ENCODE measurements around the gene PAPPA2. TPM values are rescaled to one million over a fixed set of nuclear protein-coding genes. Genes with fewer than 3 reads are reported as not detected.

Gene PAPPA2
- total RNA-seq, 1 donor from 2014 or later, result 0.50 TPM

DNA sequence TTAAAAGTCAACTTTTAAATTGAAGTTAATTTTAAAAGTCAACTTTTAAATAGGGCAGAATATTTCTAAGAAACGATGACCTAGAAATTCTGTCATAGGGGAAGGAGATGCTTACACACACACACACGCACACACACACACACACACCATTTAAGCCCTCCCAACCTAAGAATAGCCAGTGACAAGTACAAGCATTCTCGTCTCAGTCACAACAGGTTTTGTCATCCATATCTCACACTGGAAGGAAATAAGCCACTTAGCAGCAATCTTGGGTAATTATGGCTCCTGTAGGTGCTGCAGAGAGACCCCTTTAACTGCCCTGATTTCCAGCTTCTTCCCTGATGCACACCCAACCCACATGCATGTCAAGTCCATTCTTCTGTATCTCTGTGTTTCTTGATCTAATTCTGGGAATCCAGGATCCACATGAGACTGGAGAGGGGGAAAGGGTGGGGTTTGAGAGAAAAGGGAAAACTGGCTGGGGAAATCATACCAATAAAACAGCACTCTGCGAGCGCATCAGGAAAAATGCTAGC, 338.1 kb downstream of the PAPPA2 start:
- no peak for ATAC-seq
- Histone ChIP-seq H3K27me3 (ENCODE audit: low read depth) (no peaks in the 10 kb centered on the region), H3K4me3 (no peak overlapping the region), H3K36me3 (no peaks in the 10 kb centered on the region), H3K4me1 (no peaks in the 10 kb centered on the region), H3K9me3 (no peaks in the 10 kb centered on the region), H3K27ac (no peak overlapping the region)
- intact Hi-C loops (cut with DNase I), result no loop called here
- no peak for DNase-seq
- TF ChIP-seq, protein P1, sequence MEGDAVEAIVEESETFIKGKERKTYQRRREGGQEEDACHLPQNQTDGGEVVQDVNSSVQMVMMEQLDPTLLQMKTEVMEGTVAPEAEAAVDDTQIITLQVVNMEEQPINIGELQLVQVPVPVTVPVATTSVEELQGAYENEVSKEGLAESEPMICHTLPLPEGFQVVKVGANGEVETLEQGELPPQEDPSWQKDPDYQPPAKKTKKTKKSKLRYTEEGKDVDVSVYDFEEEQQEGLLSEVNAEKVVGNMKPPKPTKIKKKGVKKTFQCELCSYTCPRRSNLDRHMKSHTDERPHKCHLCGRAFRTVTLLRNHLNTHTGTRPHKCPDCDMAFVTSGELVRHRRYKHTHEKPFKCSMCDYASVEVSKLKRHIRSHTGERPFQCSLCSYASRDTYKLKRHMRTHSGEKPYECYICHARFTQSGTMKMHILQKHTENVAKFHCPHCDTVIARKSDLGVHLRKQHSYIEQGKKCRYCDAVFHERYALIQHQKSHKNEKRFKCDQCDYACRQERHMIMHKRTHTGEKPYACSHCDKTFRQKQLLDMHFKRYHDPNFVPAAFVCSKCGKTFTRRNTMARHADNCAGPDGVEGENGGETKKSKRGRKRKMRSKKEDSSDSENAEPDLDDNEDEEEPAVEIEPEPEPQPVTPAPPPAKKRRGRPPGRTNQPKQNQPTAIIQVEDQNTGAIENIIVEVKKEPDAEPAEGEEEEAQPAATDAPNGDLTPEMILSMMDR (IDR thresholded peaks at IDR 0.05), result no peak

DNA sequence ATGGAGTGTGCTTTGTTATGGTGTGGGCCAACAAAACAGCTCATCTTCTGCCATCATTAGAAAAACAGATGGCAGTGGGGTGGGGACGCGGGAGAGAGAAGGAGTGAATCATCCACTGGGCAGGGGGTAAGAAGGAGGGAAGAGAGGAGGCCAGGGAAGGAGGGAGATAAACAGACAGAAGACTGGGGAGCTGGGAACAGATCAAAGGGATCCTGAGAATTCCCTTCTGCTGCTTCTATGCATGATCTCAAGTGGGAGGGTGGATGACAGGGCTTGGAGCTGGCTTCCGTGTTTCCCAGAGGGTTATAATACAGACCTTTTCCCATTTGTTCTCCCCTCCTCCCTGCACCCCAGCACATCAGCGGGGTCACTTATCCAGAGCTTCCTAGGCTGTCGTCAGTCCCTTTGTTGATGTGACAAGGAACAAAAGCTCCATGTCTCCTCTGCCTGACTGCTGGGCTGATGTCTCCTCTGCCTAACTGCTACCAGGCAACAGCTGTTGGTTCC, 338.6 kb downstream of the PAPPA2 start:
- H3K27me3 ChIP-seq (ENCODE audit: low read depth), result no peaks in the 10 kb centered on the region
- no peaks in the 10 kb centered on the region for H3K4me1 ChIP-seq
- no peaks in the 10 kb centered on the region for H3K9me3 ChIP-seq
- peak; percentile 28 to 70 for ATAC-seq
- H3K27ac ChIP-seq, result no peak overlapping the region
- intact Hi-C loops (cut with DNase I), result no loop called here
- DNase-seq, result no peak
- TF ChIP-seq, protein P1 (IDR thresholded peaks at IDR 0.05), result no peak
- no peaks in the 10 kb centered on the region for H3K36me3 ChIP-seq
- no peak overlapping the region for H3K4me3 ChIP-seq

DNA sequence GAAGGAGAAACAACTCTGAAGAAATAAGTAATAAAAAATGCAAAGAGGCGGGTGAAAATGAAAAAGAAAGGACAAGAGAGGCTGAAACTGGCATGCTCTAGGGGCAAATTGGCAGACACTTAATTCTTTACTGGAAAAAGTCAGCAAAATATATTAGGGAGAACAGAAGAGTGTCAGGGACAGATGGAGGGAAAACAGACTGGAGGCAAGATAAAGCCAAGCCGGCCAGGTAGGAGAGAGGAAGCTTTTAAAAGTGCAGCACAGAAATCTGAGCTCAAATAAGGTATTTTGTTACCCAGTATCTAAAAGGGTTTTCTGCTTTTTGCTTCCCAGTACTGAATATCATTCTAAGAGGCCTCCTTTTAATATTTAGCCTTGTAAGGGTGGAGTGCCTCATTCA, 339.3 kb downstream of the PAPPA2 start:
- DNase-seq (no peak), ATAC-seq (no peak)
- H3K36me3 ChIP-seq, result no peaks in the 10 kb centered on the region
- TF ChIP-seq, protein P1 (IDR thresholded peaks at IDR 0.05), result no peak
- H3K4me3 ChIP-seq, result no peak overlapping the region
- no peaks in the 10 kb centered on the region for H3K4me1 ChIP-seq
- H3K9me3 ChIP-seq, result no peaks in the 10 kb centered on the region
- no peaks in the 10 kb centered on the region for H3K27me3 ChIP-seq (ENCODE audit: low read depth)
- intact Hi-C loops (cut with DNase I), result no loop called here
- no peak overlapping the region for H3K27ac ChIP-seq

DNA sequence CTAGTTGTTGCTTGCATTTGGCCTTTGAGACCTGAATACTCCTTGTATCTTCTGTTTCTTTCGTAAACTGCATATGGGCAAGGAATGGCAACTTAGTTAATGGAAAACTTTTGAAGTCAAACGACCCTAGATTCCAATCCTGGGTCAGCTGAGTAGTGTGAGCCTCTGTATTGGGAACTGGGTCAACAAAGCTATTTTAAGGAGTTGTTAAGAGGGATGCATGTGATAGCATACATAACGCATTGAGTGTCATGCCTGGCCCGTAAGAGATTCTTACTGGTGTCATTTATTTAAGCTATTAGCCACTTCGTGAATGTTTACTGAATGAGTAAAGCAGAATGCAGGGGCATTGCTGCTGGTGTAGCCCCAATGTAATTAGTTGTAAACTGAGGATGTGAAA, 340.1 kb downstream of the PAPPA2 start:
- intact Hi-C loops (cut with DNase I), result no loop called here

DNA sequence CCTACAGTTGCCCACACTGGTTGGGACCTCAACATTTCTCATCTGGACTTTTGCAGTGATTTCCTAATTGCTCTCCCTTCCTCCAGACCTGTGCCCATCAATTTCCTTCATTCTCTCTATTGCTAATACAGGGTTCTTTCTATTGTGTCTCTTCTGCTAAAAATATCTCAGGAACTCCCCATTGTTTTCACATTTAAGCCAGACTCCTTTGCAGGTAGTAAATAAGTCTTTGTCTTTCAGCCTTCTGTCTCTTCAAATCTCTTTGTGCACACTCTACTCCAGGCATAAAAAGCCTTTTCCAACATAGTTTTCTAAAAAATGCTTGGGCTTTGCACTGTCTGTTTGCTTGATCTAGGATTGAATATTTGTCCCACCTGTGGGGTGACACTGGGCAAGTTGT, 340.6 kb downstream of the PAPPA2 start:
- Histone ChIP-seq H3K36me3 (no peaks in the 10 kb centered on the region), H3K4me3 (no peak overlapping the region), H3K27me3 (ENCODE audit: low read depth) (no peaks in the 10 kb centered on the region), H3K27ac (no peak overlapping the region), H3K9me3 (no peaks in the 10 kb centered on the region), H3K4me1 (no peaks in the 10 kb centered on the region)
- DNase-seq (no peak), ATAC-seq (no peak)
- intact Hi-C loops (cut with DNase I), result no loop called here
- TF ChIP-seq, protein P1 (IDR thresholded peaks at IDR 0.05), result no peak

More for the DNA sequence above, 340.1 kb downstream of the PAPPA2 start:
- Histone ChIP-seq H3K4me3 (no peak overlapping the region), H3K27ac (no peak overlapping the region), H3K27me3 (ENCODE audit: low read depth) (no peaks in the 10 kb centered on the region), H3K4me1 (no peaks in the 10 kb centered on the region), H3K9me3 (no peaks in the 10 kb centered on the region), H3K36me3 (no peaks in the 10 kb centered on the region)
- DNase-seq (no peak), ATAC-seq (no peak)
- TF ChIP-seq, protein P1 (IDR thresholded peaks at IDR 0.05), result no peak

Measured in lower lobe of right lung (tissue), 2 donors.